Stimulated activated effector memory CD8-positive, alpha-beta T cell treated with anti-CD3 and anti-CD28 coated beads, Interleukin-12 subunit alpha, Interleukin-12 subunit beta, amount 100 ng/mL, for 72 hours (primary cell): Measurements from ENCODE around the gene YIPF7.

ENCODE experiments used
- ATAC-seq: fragments of 150-1000 bp; cut with Tn5 transposase; 2 replicates; pipeline ENCODE4 v1.10.0; 2021
- DNase-seq, 2 donors: peaks; one replicate each; pipeline ENCODE4 v3.0.0; 2021 to 2022; ENCODE audit warnings: low spot score in 2 of 2
- H3K27ac Mint-ChIP-seq: one replicate; pipeline ENCODE4 v1.8.0; 2022; ENCODE audit warnings: mild to moderate bottlenecking, mixed read lengths
- H3K36me3 Mint-ChIP-seq: one replicate; pipeline ENCODE4 v1.8.0; 2022; ENCODE audit warnings: mild to moderate bottlenecking, mixed read lengths
- H3K4me1 Mint-ChIP-seq: one replicate; pipeline ENCODE4 v1.8.0; 2022; ENCODE audit warnings: mixed read lengths
- H3K4me3 Mint-ChIP-seq: one replicate; pipeline ENCODE4 v1.8.0; 2022; ENCODE audit warnings: mild to moderate bottlenecking, mixed read lengths
- H3K9me3 Mint-ChIP-seq: one replicate; pipeline ENCODE4 v1.8.0; 2022; ENCODE audit warnings: mixed read lengths

YIPF7 gene

GRCh38 chr4:44651425-44651824 is at the start of gene YIPF7:
TSS of gene YIPF7 (minus strand) at chr4:44651625. CDS start at chr4:44650100, 1,525 bp downstream.
- DNase-seq (no peak), ATAC-seq (no peak)
- no peak within 1 kb of the TSS for H3K4me3 Mint-ChIP-seq
- no peaks in the 10 kb centered on the region for H3K4me1 Mint-ChIP-seq
- no peak within 1 kb of the TSS for H3K27ac Mint-ChIP-seq
- no peaks in the 10 kb centered on the region for H3K36me3 Mint-ChIP-seq
- H3K9me3 Mint-ChIP-seq: no peaks in the 10 kb centered on the region

- no peak overlapping the region for H3K27ac Mint-ChIP-seq
- ATAC-seq: no peak
Measured at GRCh38 chr4:44701037-44701436, 49.6 kb upstream of the YIPF7 start.

GRCh38 chr4:44700427-44700826 is 49.0 kb upstream of the YIPF7 start:
- H3K4me1 Mint-ChIP-seq: peaks cover 5% of the 10 kb centered on the region
- peak overlapping the region; percentile 52 for H3K27ac Mint-ChIP-seq
- H3K9me3 Mint-ChIP-seq: no peaks in the 10 kb centered on the region
- peaks cover 98% of the 10 kb centered on the region for H3K36me3 Mint-ChIP-seq
- no peak overlapping the region for H3K4me3 Mint-ChIP-seq
- DNase-seq (no peak), ATAC-seq (no peak)

More at GRCh38 chr4:44701037-44701436, 49.6 kb upstream of the YIPF7 start:
- H3K36me3 Mint-ChIP-seq: peaks cover 98% of the 10 kb centered on the region
- peaks cover 5% of the 10 kb centered on the region for H3K4me1 Mint-ChIP-seq
- H3K4me3 Mint-ChIP-seq: no peak overlapping the region
- DNase-seq: no peak
- H3K9me3 Mint-ChIP-seq: no peaks in the 10 kb centered on the region

- no peak for DNase-seq
- Mint-ChIP-seq H3K9me3 (no peaks in the 10 kb centered on the region), H3K4me1 (peaks cover 10% of the 10 kb centered on the region), H3K27ac (no peak overlapping the region), H3K4me3 (no peak overlapping the region), H3K36me3 (peaks cover 91% of the 10 kb centered on the region)
- no peak for ATAC-seq
Measured at GRCh38 chr4:44684648-44685047, 33.2 kb upstream of the YIPF7 start.

GRCh38 chr4:44679060-44679459 is 27.6 kb upstream of the YIPF7 start:
- peaks cover 17% of the 10 kb centered on the region for H3K4me1 Mint-ChIP-seq

GRCh38 chr4:44678094-44679041 is 26.9 kb upstream of the YIPF7 start, which contains the start of gene GUF1:
TSS of gene GUF1 (plus strand) at chr4:44678420. CDS start at chr4:44678623, 203 bp downstream.
- ATAC-seq: peak; percentile 97
- Mint-ChIP-seq H3K27ac (peak within 1 kb of the TSS; percentile 95), H3K4me1 (peaks cover 17% of the 10 kb centered on the region), H3K4me3 (peak within 1 kb of the TSS; percentile 88), H3K36me3 (peaks cover 28% of the 10 kb centered on the region), H3K9me3 (no peaks in the 10 kb centered on the region)
- peak; percentile 70 to 90 for DNase-seq

More at GRCh38 chr4:44679060-44679459, 27.6 kb upstream of the YIPF7 start:
- peak overlapping the region; percentile 95 for H3K27ac Mint-ChIP-seq
- no peak for DNase-seq
- peak overlapping the region; percentile 88 for H3K4me3 Mint-ChIP-seq
- no peaks in the 10 kb centered on the region for H3K9me3 Mint-ChIP-seq
- ATAC-seq: peak; percentile 35
- H3K36me3 Mint-ChIP-seq: peaks cover 35% of the 10 kb centered on the region

- no peaks in the 10 kb centered on the region for H3K9me3 Mint-ChIP-seq
- H3K36me3 Mint-ChIP-seq: no peaks in the 10 kb centered on the region
- H3K27ac Mint-ChIP-seq: no peak overlapping the region
- peaks cover 12% of the 10 kb centered on the region for H3K4me1 Mint-ChIP-seq
- ATAC-seq (no peak), DNase-seq (no peak)
- no peak overlapping the region for H3K4me3 Mint-ChIP-seq
Measured at GRCh38 chr4:44675366-44675765, 23.9 kb upstream of the YIPF7 start.

- DNase-seq: no peak
- H3K4me1 Mint-ChIP-seq: peaks cover 11% of the 10 kb centered on the region
- no peaks in the 10 kb centered on the region for H3K36me3 Mint-ChIP-seq
- H3K27ac Mint-ChIP-seq: no peak overlapping the region
- no peak overlapping the region for H3K4me3 Mint-ChIP-seq
- ATAC-seq: no peak
- no peaks in the 10 kb centered on the region for H3K9me3 Mint-ChIP-seq
Measured at GRCh38 chr4:44674471-44674870, 23.0 kb upstream of the YIPF7 start.

- no peak overlapping the region for H3K4me3 Mint-ChIP-seq
- no peaks in the 10 kb centered on the region for H3K9me3 Mint-ChIP-seq
- ATAC-seq: no peak
- no peak overlapping the region for H3K27ac Mint-ChIP-seq
- no peaks in the 10 kb centered on the region for H3K4me1 Mint-ChIP-seq
- no peaks in the 10 kb centered on the region for H3K36me3 Mint-ChIP-seq
- DNase-seq: no peak
Measured at GRCh38 chr4:44671636-44672035, 20.2 kb upstream of the YIPF7 start.

- ATAC-seq (no peak), DNase-seq (no peak)
- Mint-ChIP-seq H3K4me3 (no peak overlapping the region), H3K4me1 (no peaks in the 10 kb centered on the region), H3K27ac (no peak overlapping the region), H3K9me3 (no peaks in the 10 kb centered on the region), H3K36me3 (no peaks in the 10 kb centered on the region)
Measured at GRCh38 chr4:44670506-44671199, 19.2 kb upstream of the YIPF7 start.

GRCh38 chr4:44668526-44668925 is 17.1 kb upstream of the YIPF7 start:
- H3K9me3 Mint-ChIP-seq: no peaks in the 10 kb centered on the region
- H3K36me3 Mint-ChIP-seq: no peaks in the 10 kb centered on the region
- no peaks in the 10 kb centered on the region for H3K4me1 Mint-ChIP-seq
- H3K4me3 Mint-ChIP-seq: no peak overlapping the region
- ATAC-seq: no peak
- H3K27ac Mint-ChIP-seq: no peak overlapping the region
- DNase-seq: no peak

GRCh38 chr4:44663539-44664263 is 12.3 kb upstream of the YIPF7 start:
- Mint-ChIP-seq H3K4me1 (no peaks in the 10 kb centered on the region), H3K27ac (no peak overlapping the region), H3K36me3 (no peaks in the 10 kb centered on the region), H3K4me3 (no peak overlapping the region), H3K9me3 (no peaks in the 10 kb centered on the region)
- no peak for DNase-seq
- ATAC-seq: no peak

GRCh38 chr4:44662623-44663005 is 11.2 kb upstream of the YIPF7 start:
- ATAC-seq (no peak), DNase-seq (no peak)
- H3K36me3 Mint-ChIP-seq: no peaks in the 10 kb centered on the region
- no peak overlapping the region for H3K27ac Mint-ChIP-seq
- H3K9me3 Mint-ChIP-seq: no peaks in the 10 kb centered on the region
- no peak overlapping the region for H3K4me3 Mint-ChIP-seq
- no peaks in the 10 kb centered on the region for H3K4me1 Mint-ChIP-seq

- Mint-ChIP-seq H3K4me1 (no peaks in the 10 kb centered on the region), H3K27ac (no peak overlapping the region), H3K36me3 (no peaks in the 10 kb centered on the region), H3K9me3 (no peaks in the 10 kb centered on the region), H3K4me3 (no peak overlapping the region)
- DNase-seq: no peak
- ATAC-seq: no peak
Measured at GRCh38 chr4:44661940-44662622, 10.7 kb upstream of the YIPF7 start.

GRCh38 chr4:44660396-44660795 is 9.0 kb upstream of the YIPF7 start:
- H3K27ac Mint-ChIP-seq: no peak overlapping the region
- ATAC-seq (no peak), DNase-seq (no peak)
- H3K36me3 Mint-ChIP-seq: no peaks in the 10 kb centered on the region
- no peaks in the 10 kb centered on the region for H3K9me3 Mint-ChIP-seq
- no peaks in the 10 kb centered on the region for H3K4me1 Mint-ChIP-seq
- H3K4me3 Mint-ChIP-seq: no peak overlapping the region
